ENCODE measurements around the gene ZNFX1.

The ZNFX1 gene

GRCh38 chr20:49278036-49278817 is at the start of gene ZNFX1:
Gene ZNFX1, minus strand, starts transcription at chr20:49278057. Its CDS starts 2,218 bp downstream, at chr20:49275839.
- TF ChIP-seq ZFX (IDR thresholded peaks at IDR 0.05) (peak; percentile 92), CTCF (conservative IDR thresholded peaks at IDR 0.05) (no peak)
- peak within 1 kb of the TSS; percentile 99 for H3K27ac ChIP-seq

GRCh38 chr20:49326026-49326425 is 48.2 kb upstream of the ZNFX1 start:
- H3K27ac ChIP-seq: no peak overlapping the region
- TF ChIP-seq ZFX (IDR thresholded peaks at IDR 0.05): no peak
- no peak for TF ChIP-seq CTCF (conservative IDR thresholded peaks at IDR 0.05)

GRCh38 chr20:49324306-49324705 is 46.4 kb upstream of the ZNFX1 start:
- no peak overlapping the region for H3K27ac ChIP-seq
- TF ChIP-seq CTCF (conservative IDR thresholded peaks at IDR 0.05) (no peak), ZFX (IDR thresholded peaks at IDR 0.05) (no peak)

- TF ChIP-seq CTCF (conservative IDR thresholded peaks at IDR 0.05): peak; percentile 25
- TF ChIP-seq ZFX (IDR thresholded peaks at IDR 0.05): no peak
- no peak overlapping the region for H3K27ac ChIP-seq
Observed at GRCh38 chr20:49323622-49324238, 45.9 kb upstream of the ZNFX1 start.

GRCh38 chr20:49320460-49320859 is 42.6 kb upstream of the ZNFX1 start:
- no peak overlapping the region for H3K27ac ChIP-seq
- TF ChIP-seq ZFX (IDR thresholded peaks at IDR 0.05) (no peak), CTCF (conservative IDR thresholded peaks at IDR 0.05) (peak; percentile 41; the same call in 1 of the 2 replicates)

GRCh38 chr20:49319208-49319809 is 41.5 kb upstream of the ZNFX1 start:
- H3K27ac ChIP-seq: no peak overlapping the region
- no peak for TF ChIP-seq CTCF (conservative IDR thresholded peaks at IDR 0.05)
- TF ChIP-seq ZFX (IDR thresholded peaks at IDR 0.05): no peak
